MG63 (cell line): ENCODE data around the gene PHOSPHO2. TPM values are rescaled to one million over a fixed set of nuclear protein-coding genes. Genes with fewer than 3 reads are reported as not detected.

Experiments
- DNase-seq: peaks from one replicate; pipeline ENCODE4 v3.0.0-alpha.2; 2020
- H3K27me3 ChIP-seq: fragments of 250-450 bp; sonication (Bioruptor Pico); 2 replicates; pipeline ENCODE4 v1.5.1; 2020; ENCODE audit warnings: mild to moderate bottlenecking, moderate library complexity
- H3K36me3 ChIP-seq: fragments of 250-450 bp; sonication (Bioruptor Pico); 2 replicates; pipeline ENCODE4 v1.5.1; 2020; ENCODE audit warnings: mild to moderate bottlenecking, moderate library complexity
- H3K4me3 ChIP-seq: fragments of 250-450 bp; sonication (Bioruptor Pico); 2 replicates; pipeline ENCODE4 v1.5.1; 2020; ENCODE audit warnings: mild to moderate bottlenecking, moderate library complexity
- H3K9me3 ChIP-seq: fragments of 250-450 bp; sonication (Bioruptor Pico); 2 replicates; pipeline ENCODE4 v1.5.1; 2020; ENCODE audit warnings: mild to moderate bottlenecking, moderate library complexity
- total RNA-seq: library from RNA; depleted of rRNA; stranded (reverse); fragments of >200 nt; shearing (Covaris generic); gene quantifications from 2 replicates; pipeline ENCODE4 v1.2.3, GENCODE V29; 2014; ENCODE audit warnings: low replicate concordance

PHOSPHO2 gene
- total RNA-seq, 1 experiment from 2014 or later = 5.1 TPM

DNA sequence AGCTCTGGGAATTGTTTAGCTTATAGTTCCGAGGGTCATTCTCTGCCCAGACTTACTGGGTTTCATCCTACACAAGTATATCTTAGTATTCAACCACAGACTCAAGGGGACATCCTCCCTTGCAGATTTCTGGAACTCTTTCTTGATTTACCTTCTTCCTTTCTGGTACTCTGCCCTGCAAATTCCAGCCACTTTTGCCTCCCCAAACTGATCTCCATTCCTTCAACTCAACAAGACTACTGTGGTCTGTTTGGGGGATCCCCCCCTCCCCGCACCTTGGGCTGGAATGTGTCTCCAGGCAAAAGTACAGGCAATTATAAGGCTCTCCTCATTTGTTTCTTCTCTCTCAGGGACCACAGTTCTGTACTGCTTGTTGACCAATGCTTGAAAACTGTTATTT lies 13.4 kb downstream of the PHOSPHO2 start:
- Histone ChIP-seq H3K9me3 (no peaks in the 10 kb centered on the region), H3K36me3 (no peaks in the 10 kb centered on the region; the same call in 1 of the 2 replicates), H3K27me3 (no peaks in the 10 kb centered on the region), H3K4me3 (no peak overlapping the region)
- DNase-seq = no peak

DNA sequence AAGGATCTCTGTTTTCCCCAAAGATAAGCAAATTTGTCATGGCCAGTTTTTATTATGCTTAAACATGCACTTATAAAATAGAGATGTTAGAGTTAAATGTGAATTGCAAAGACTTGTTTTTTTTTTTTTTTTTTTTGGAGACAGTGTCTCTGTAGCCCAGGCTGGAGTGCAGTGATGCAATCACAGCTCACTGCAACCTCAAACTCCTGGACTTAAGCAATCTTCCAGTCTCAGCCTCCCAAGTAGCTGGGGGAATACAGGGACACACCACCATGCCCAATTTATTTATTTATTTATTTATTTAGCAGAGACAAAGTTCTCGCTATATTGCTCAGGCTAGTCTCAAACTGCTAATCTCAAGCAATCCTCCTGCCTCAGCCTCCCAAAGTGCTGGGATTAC lies 15.1 kb downstream of the PHOSPHO2 start:
- no peaks in the 10 kb centered on the region for H3K27me3 ChIP-seq
- H3K9me3 ChIP-seq = no peaks in the 10 kb centered on the region
- no peak for DNase-seq
- H3K36me3 ChIP-seq = no peaks in the 10 kb centered on the region
- H3K4me3 ChIP-seq = no peak overlapping the region

DNA sequence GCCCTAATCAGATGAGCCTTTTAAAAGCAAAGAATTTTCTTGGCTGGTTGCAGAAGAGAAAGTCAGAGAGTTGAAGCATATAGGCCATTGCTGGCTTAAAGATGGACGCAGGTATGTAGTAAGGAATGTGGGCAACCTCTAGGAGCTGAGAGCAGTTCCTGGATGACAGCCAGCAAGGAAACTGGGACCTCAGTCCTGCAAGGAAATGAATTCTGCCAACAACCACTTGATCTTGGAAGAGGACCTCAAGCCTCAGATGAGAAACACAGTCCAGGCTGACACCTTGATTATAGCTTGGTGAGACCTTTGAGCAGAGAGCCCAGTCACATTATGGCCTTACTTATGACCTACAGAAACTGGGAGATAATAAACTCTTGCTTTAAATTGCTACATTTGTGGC lies 15.7 kb downstream of the PHOSPHO2 start:
- Histone ChIP-seq H3K4me3 (no peak overlapping the region), H3K27me3 (no peaks in the 10 kb centered on the region)
- no peak for DNase-seq

DNA sequence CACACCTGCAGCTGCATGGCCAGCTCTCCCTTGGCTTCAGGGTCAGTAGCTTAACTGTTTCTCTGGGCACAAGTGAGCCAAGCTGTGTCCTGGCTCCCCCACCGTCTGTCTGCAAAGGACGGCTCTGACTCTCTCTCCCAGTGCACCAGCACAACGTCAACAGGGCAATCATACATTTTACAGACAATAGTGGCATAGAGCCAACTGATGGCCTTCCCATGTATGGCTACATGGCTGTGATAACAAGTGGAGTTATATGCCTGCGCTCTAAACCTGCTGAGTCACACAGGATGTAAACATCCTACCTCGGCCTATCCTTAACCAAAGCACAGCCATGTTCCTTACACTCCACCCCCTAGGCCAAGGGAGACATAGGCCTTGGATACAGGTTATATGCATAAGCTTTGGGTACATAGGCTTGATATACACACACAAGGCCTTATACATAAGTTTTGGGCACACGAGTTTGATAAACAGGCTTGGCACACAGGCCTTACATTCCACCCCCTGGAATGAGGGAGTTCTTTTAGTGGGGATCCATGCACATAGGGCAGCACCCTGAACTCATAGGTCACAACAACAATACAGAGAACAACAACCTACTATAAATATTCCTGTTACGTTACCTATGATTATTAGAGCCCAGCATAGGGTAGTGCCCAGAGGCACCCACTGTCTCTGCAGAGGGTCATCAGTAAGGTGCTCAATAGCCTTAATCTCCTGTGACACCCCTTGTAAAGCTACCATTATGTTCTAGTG lies 17.7 kb downstream of the PHOSPHO2 start:
- H3K4me3 ChIP-seq = no peak overlapping the region
- no peak for DNase-seq
- H3K36me3 ChIP-seq = no peaks in the 10 kb centered on the region
- H3K9me3 ChIP-seq = no peaks in the 10 kb centered on the region
- no peaks in the 10 kb centered on the region for H3K27me3 ChIP-seq

More for the DNA sequence above, 15.7 kb downstream of the PHOSPHO2 start:
- H3K9me3 ChIP-seq = no peaks in the 10 kb centered on the region
- no peaks in the 10 kb centered on the region for H3K36me3 ChIP-seq

DNA sequence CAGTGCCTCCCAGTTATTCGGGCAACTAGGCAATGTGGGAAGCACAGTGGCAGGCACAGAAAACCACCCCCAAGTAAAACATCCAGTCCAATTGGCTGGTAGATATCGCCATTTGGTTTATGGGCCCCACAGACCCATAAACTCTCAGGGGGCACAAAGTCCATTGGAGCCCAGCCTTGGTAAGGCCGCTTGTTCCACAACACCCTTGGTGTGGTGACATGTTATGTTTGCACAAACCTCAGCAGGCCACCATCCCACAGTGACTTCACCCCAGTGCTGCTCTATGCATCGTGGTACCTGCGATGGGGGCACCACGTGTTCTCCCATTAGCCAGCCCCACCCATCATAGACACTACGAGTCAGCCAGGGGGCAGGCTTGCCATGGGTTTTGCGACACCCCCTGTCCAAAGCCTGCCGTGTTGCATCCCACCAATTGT lies 18.5 kb downstream of the PHOSPHO2 start:
- Histone ChIP-seq H3K4me3 (no peak overlapping the region), H3K36me3 (no peaks in the 10 kb centered on the region), H3K9me3 (no peaks in the 10 kb centered on the region), H3K27me3 (no peaks in the 10 kb centered on the region)
- no peak for DNase-seq

DNA sequence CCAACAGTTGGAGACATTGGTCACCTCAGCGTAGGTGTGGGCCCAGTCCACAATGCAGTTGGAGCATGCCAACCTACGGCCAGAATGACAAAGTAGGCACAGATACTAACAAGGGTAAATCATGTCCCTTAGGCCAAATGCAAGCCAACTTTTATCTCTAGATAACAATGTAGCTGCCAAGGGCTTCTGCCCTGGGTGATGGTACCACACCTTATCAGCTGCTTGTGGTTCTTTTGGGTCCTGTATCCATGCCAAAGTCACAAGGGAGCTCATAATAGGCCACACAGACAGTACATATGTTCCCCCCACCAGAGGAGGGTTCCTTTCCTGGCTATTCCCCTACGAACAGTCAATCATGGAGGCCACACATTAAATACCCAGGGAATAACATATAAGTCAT lies 19.1 kb downstream of the PHOSPHO2 start:
- Histone ChIP-seq H3K9me3 (no peaks in the 10 kb centered on the region), H3K4me3 (no peak overlapping the region), H3K27me3 (no peaks in the 10 kb centered on the region), H3K36me3 (no peaks in the 10 kb centered on the region)
- no peak for DNase-seq

DNA sequence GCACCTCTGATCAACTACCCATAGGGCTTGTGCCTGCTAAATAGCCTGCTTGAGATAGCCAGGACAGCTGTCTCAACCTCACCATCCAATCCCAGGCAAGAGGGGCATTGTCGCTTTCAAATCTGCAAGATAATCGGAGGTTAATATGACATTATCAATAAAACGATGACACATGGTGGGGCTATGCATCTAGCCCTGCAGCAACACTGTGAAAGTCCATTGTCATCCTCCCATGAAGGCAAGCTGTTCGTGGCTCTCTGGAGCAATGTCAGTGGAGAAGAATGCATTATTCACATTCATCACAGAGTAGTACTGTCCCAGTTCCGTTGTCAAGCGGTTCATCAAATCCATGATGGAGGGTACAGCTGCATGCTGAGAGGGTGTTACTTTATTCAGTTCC lies 20.4 kb downstream of the PHOSPHO2 start:
- no peaks in the 10 kb centered on the region for H3K9me3 ChIP-seq
- no peak overlapping the region for H3K4me3 ChIP-seq
- no peaks in the 10 kb centered on the region for H3K27me3 ChIP-seq
- DNase-seq = no peak
- H3K36me3 ChIP-seq = no peaks in the 10 kb centered on the region

DNA sequence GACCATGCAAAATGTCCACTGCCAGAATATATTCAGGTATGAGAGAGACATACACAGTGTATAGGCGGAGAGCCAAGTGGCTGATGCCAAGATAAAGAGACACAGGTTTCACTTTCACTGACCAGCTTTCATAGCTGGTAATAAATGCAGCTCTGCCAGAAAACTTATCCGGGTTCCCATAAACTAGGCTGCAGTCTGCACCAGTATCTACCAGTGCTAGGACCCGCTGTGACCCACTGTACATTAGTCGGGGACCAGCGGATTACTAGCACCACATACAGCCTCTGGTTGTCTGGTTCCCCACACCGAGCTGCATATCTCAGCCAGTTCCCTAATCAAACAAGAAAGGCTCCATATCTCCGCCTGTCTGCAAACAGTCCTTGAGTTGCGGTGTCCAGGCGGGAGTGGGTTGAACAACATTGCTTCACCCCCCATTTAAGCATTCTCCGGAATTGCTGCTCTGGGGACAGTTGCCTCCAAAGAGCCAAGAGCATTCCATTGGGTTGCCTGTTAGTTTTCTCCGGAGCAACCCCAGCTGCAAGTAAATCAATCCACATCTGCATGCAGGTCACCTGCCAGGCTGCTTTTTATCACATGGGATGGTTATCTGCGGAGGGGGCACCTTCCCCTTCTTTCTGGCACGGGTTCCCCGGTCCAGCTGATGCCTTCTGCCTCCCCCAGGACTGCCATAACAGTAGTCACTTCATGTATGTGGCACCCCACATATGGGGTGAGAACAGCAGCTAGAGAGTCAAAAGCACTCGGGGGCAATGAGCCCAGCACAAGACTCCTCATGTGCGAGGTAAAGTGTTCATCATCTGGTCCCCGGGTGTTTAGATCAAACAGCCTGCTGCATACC lies 21.3 kb downstream of the PHOSPHO2 start:
- Histone ChIP-seq H3K9me3 (no peaks in the 10 kb centered on the region), H3K4me3 (no peak overlapping the region), H3K36me3 (no peaks in the 10 kb centered on the region), H3K27me3 (no peaks in the 10 kb centered on the region)
- peak; percentile 21 for DNase-seq

DNA sequence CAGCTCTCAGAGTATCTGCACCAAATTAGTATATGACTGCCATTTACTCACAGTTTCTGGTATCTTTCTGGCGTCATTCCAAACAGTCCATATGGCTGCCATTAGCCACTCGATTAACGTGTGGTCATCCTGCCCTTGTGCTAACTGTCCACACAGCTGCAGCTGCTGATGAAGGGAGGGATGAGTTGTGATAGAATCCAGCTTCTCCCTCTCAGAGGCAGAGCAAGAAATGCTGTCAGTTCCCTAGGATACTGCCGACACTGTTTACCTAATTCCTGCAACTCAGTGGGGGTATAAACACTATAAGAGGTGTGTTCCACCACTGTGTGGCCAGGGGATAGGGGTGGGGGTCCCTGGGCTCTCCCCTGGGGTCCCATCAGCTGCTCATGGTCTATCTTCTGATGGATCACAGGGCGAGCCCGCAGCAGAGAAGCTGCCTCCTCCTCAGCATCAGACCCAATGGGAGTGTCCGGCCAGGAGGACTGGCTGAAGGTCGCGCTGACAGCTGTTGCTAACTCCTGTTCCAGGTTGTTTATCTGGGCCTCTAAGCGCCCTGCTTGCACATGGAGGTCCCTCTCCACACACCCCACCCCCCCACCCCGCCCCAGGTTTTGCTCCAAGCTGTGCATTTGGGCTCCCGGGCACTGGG lies 22.1 kb downstream of the PHOSPHO2 start:
- Histone ChIP-seq H3K27me3 (no peaks in the 10 kb centered on the region), H3K36me3 (no peaks in the 10 kb centered on the region), H3K4me3 (no peak overlapping the region), H3K9me3 (no peaks in the 10 kb centered on the region)
- DNase-seq = no peak

DNA sequence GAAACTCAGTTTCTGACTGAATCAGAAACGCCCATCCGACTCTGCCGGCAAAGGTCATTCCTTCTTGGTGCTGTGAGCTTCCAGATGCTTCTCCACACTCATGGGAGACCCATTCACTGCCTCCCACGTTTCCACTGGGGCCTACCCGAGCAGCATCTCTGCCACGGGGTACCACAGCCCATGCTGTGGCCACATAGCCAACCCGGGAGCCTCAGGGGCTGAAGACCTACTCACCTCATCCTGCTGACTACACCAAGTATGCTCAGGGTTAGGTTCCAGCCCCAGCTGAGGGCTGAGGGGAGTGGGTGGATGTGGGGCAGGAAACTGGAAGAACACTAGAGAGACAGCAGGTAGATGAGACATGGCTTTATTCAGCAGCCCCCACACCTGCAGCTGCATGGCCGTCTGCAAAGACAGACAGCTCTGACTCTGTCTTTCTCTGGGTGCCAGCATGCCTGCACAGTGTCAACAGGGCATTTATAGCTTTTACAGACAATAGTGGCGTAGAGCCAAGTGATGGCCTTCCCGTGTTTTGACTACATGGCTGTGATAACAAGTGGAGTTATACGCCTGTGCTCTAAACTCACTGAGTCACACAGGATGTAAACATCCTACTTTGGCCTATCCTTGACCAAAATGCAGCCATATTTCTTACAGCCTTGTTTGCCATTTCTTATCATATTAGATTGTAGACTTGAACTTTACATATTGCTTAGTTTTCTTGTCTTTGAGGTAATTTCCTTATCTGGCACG lies 22.8 kb downstream of the PHOSPHO2 start:
- no peaks in the 10 kb centered on the region for H3K36me3 ChIP-seq
- no peak overlapping the region for H3K4me3 ChIP-seq
- no peaks in the 10 kb centered on the region for H3K9me3 ChIP-seq
- DNase-seq = no peak
- H3K27me3 ChIP-seq = no peaks in the 10 kb centered on the region

DNA sequence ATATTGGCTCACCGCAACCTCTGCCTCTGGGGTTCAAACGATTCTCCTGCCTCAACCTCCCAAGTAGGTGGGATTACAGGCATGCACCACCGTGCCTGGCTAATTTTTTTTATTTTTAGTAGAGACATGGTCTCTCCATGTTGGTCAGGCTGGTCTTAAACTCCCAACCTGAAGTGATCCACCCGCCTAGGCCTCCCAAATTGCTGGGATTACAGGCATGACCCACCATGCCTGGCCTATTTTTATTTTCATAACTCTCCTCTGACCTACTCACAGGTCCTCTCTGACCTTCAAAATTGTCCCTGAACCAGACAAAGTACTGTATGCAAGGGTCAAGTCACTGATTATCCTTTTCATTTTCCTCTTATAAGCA lies 23.4 kb downstream of the PHOSPHO2 start:
- H3K36me3 ChIP-seq = no peaks in the 10 kb centered on the region

DNA sequence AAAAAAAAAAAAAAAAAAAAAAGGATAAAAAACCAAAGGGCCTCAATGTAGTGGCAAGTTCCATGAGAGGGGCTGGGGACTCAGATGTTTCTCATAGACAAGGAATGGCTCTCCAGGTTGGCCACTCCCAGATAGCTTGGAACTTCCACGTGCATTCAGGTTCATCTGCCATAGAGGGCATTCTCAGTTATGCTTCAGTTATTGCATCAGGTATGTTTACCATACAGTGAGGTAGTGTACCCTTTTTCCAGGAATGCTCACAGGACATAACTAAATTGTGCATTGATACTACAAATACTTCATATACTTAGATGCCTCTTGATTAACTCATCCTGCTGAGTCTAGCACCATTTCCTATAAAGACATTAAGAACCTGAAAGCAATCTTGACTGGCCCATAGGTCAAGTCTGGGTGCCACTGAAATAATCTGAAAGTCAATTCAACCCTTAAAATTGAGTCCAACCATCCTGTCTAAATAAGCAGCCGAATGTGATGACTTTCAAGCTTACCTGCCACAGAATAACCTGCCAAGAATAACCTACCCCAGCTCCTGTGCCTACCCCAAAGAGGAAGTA lies 24.7 kb downstream of the PHOSPHO2 start:
- no peak overlapping the region for H3K4me3 ChIP-seq
- no peak for DNase-seq
- no peaks in the 10 kb centered on the region for H3K27me3 ChIP-seq
- no peaks in the 10 kb centered on the region for H3K9me3 ChIP-seq
- no peaks in the 10 kb centered on the region for H3K36me3 ChIP-seq

More for the DNA sequence above, 23.4 kb downstream of the PHOSPHO2 start:
- no peak for DNase-seq
- Histone ChIP-seq H3K4me3 (no peak overlapping the region), H3K27me3 (no peaks in the 10 kb centered on the region), H3K9me3 (no peaks in the 10 kb centered on the region)

DNA sequence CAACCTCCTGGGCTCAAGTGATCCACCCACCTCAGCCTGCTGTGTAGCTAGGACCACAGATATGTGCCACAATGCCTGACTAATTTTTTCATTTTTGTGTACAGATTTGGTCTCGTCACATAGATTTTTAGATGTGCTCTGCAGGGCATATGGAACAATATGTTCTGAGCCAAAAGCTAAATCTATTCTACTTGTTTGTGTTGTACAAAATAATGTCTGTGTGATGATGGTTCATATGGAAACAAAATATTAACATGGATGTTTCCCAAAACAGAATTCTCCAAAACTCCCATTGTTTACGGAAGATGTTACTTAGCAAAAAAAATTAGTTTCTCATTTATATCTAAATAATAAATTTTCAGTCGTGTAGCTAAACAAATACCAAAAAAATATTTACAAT lies 26.7 kb downstream of the PHOSPHO2 start:
- DNase-seq = no peak
- Histone ChIP-seq H3K36me3 (no peaks in the 10 kb centered on the region), H3K9me3 (no peaks in the 10 kb centered on the region), H3K4me3 (no peak overlapping the region), H3K27me3 (no peaks in the 10 kb centered on the region)

DNA sequence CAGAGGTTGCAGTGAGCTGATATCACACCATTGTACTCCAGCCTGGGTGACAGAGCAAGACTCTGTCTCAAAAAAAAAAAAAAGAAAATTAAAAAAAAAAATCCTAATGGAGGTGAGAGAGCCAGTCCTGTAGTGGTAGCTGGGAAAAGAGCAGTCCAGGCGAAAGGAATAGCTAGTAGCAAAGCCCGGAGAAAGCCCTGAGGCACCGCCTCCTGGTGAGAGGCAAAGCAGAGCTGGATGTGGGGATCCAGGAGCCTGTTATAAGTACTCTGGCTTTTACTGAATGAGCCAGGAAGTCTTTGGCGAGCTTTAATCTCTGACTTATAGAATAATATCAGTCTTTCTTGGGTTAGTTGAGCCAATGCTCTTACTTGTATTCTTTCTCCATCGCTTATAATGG lies 32.8 kb downstream of the PHOSPHO2 start:
- Histone ChIP-seq H3K36me3 (no peaks in the 10 kb centered on the region), H3K4me3 (no peak overlapping the region), H3K27me3 (no peaks in the 10 kb centered on the region), H3K9me3 (no peaks in the 10 kb centered on the region)
- DNase-seq = no peak

DNA sequence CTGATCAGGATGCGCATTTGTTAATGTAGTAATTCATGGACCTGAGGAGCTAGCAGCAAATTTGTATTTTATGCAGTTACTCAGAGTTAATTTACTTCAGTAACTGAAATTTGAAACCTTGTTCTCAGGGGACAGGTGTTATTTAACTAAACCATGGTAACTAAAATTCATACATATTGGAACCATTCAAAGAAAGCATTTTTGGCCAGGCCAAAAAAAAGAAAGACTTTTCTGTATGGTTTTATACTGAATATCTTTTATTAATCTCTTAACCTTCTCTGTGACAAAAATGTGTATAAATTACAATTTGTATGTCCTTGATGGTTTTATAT lies 35.0 kb downstream of the PHOSPHO2 start:
- Histone ChIP-seq H3K36me3 (no peaks in the 10 kb centered on the region), H3K27me3 (no peaks in the 10 kb centered on the region), H3K4me3 (no peak overlapping the region), H3K9me3 (no peaks in the 10 kb centered on the region)
- no peak for DNase-seq

DNA sequence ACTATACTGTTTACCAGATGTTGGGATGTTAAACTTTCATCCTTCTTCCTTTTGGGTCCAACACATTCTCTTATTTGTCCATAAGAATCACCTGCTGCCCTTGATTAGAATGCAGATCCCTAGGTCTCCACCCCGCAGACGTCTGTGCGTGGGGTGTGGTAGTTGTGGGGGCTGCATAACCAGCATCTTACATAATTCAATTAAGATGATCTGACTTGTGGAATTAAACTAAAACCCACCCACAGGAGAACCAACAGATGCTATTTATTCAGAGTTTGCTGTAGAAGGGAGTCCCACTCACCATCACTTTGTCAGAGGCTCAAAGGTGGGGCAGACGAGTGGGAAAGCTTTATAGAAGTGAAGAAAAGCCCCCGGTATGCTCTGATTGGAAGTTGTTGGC lies 37.8 kb downstream of the PHOSPHO2 start:
- no peaks in the 10 kb centered on the region for H3K27me3 ChIP-seq
- no peak overlapping the region for H3K4me3 ChIP-seq
- no peaks in the 10 kb centered on the region for H3K36me3 ChIP-seq
- H3K9me3 ChIP-seq = no peaks in the 10 kb centered on the region
- no peak for DNase-seq
